GM12891 (cell line): ENCODE measurements around the gene SMIM3.
"Not testable (repeated sequence)": the region's sequence is repeated elsewhere in the genome, so short reads cannot be mapped to it uniquely, and the experiment has no call there.

ENCODE experiments used
- DNase-seq: peaks from one replicate; pipeline ENCODE4 v3.0.0; 2011; ENCODE audit warnings: low spot score; ENCODE audit not compliant: insufficient read length
- FAIRE-seq: peaks from 2 replicates; lab custom pipeline; 2011; peaks lifted over from hg19 to GRCh38; lab: Jason Lieb, UNC
- PAX5 ChIP-seq: IDR thresholded peaks from 2 replicates; pipeline ENCODE4 v1.6.1; 2011; ENCODE audit warnings: low read length, moderate library complexity, mild to moderate bottlenecking; ENCODE audit not compliant: insufficient read depth, severe bottlenecking
- POLR2A ChIP-seq: IDR thresholded peaks from 2 replicates; pipeline ENCODE4 v1.6.1; 2011; ENCODE audit warnings: low read depth, low read length, control low read depth
- POLR2AphosphoS5 ChIP-seq: IDR thresholded peaks from 2 replicates; pipeline ENCODE4 v1.6.1; 2011; ENCODE audit warnings: low read depth, low read length, control low read depth
- POU2F2 ChIP-seq: IDR thresholded peaks from 2 replicates; pipeline ENCODE4 v1.6.1; 2011; ENCODE audit warnings: low read depth, mild to moderate bottlenecking, control low read depth, low read length, moderate library complexity
- SPI1 ChIP-seq: IDR thresholded peaks from 2 replicates; pipeline ENCODE4 v1.6.1; 2011; ENCODE audit warnings: low read depth, low read length, control low read depth
- TAF1 ChIP-seq: IDR thresholded peaks from 2 replicates; pipeline ENCODE4 v1.6.1; 2011; ENCODE audit warnings: low read depth, low read length, control low read depth

Gene SMIM3

DNA sequence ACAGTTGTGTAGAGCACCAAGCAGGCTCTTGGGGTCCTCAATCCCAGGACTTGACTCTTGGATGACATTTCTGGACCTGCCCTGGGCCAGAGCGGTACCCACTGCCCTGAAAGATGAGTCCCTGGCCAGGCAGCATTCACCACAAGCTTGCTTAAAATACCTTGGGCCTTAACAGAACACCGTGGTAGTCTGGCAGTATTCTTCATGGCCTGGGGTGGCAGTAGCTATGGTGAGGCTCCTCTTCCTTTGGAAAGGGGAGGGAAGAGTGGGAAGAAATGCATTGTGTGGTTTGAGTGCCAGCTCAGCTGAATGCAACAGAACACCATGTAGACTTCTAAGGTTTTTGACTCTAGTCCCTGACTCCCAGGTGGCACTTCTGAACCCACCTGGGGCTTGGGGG is 38.4 kb downstream of the SMIM3 start:
- DNase-seq = no peak
- TF ChIP-seq POLR2AphosphoS5 (no peak), POU2F2 (no peak), SPI1 (no peak), PAX5 (no peak), POLR2A (no peak), TAF1 (no peak)
- no peak for FAIRE-seq

- FAIRE-seq = no peak
- TF ChIP-seq POLR2A (no peak), PAX5 (no peak), POLR2AphosphoS5 (no peak), TAF1 (no peak), POU2F2 (no peak)
- DNase-seq = no peak
These were observed 51.2 kb downstream of the SMIM3 start for GRCh38 chr5:150829744-150830143.

DNA sequence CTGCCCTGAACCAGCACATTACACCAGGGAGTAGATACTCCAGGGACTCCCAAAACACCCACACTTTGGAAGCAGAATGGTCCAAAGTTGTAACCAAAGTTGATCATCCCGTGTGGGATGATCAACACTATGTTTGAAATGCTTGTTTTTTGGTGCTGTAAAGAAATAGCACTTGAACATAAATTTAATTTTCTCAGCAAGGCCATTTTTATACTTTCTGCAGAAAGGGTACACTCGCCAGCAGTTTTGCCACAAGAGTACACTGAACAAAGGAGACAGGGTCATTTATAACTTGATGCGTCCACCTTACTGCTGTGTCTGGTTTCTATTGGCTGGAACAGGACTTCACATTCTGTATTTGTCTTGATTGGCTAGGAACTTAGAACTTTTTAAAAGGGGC is 53.3 kb downstream of the SMIM3 start:
- FAIRE-seq, DNase-seq: not testable (repeated sequence)

DNA sequence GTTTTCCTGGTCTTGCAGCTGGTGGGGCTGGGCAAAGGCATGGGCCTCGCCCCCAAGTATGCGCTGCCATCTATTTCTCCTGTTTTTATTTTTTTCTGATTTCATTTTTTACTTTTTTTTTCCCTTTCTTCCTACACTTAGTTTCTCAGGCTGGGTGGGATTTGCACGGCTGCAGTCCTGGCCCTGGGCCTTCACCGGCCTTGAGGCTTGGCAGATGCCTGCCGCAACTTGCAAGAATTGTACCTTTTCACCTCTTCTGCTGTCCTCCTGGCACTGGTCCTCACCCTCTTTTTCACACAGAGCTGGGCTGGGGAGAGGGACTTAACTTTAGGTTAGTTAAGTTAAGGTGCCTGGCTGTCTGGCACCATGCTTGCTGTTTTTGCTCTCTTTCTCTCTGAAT is 57.5 kb downstream of the SMIM3 start:
- no peak for TF ChIP-seq SPI1
- no peak for TF ChIP-seq POLR2AphosphoS5
- TF ChIP-seq PAX5 = no peak
- TF ChIP-seq TAF1 = no peak
- no peak for TF ChIP-seq POU2F2
- no peak for TF ChIP-seq POLR2A
- no peak for DNase-seq
- FAIRE-seq = no peak

GRCh38 chr5:150836703-150837102 is 58.1 kb downstream of the SMIM3 start:
- DNase-seq = no peak
- TF ChIP-seq TAF1 (no peak), POU2F2 (no peak), SPI1 (no peak), PAX5 (no peak), POLR2A (no peak), POLR2AphosphoS5 (no peak)
- FAIRE-seq = no peak

DNA sequence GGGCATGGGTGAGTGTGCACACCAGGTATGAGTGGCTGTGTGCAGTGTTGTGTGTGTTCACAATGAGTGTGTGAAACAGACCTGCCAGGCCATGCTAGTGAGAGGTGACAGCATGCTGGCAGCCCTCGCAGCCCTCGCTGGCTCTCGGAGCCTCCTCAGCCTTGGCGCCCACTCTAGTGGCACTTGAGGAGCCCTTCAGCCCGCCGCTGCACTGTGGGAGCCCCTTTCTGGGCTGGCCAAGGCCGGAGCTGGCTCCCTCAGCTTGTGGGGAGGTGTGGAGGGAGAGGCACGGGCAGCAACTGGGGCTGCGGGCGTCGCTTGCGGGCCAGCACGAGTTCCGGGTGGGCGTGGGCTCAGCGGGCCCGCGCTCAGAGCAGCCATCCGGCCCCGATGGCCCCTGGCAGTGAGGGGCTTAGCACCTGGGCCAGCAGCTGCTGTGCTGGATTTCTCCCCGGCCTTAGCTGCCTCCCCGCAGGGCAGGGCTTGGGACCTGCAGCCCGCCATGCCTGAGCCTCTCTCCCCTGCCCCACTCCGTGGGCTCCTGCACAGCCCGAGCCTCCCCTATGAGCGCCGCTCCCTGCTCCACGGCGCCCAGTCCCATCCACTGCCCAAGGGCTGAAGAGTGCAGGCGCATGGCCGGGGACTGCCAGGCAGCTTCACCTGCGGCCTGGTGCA is 66.8 kb downstream of the SMIM3 start:
- not testable (repeated sequence) for DNase-seq, FAIRE-seq

GRCh38 chr5:150846308-150846653 is 67.7 kb downstream of the SMIM3 start, which contains the start of gene IRGM:
Gene IRGM, plus strand, starts transcription at chr5:150846521. Its CDS starts 1,603 bp downstream, at chr5:150848124.
- DNase-seq, FAIRE-seq: not testable (repeated sequence)
